ENCODE measurements around the gene MACF1.
"Not testable (repeated sequence)": the region's sequence is repeated elsewhere in the genome, so short reads cannot be mapped to it uniquely, and the experiment has no call there.

Gene MACF1

DNA sequence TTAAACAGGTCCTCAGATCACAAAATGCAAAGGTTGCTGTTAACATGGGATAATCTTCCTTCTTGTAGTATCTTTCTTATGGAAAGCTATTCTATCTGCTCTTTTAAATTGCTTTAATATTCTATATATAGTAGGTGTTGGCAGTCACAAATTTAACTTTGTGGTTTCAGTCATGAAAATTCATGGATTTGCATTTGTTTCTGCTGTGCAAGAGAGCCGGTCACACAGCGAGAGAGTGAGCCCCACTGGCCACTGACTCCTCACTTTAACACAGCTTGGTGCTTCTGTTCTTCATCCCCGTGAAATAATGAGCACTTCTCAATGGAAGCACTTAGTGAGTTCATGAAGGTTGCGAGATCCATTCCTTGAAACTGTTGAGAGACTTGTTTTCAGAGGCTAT is 268.8 kb downstream of the MACF1 start:
- no peak for DNase-seq

DNA sequence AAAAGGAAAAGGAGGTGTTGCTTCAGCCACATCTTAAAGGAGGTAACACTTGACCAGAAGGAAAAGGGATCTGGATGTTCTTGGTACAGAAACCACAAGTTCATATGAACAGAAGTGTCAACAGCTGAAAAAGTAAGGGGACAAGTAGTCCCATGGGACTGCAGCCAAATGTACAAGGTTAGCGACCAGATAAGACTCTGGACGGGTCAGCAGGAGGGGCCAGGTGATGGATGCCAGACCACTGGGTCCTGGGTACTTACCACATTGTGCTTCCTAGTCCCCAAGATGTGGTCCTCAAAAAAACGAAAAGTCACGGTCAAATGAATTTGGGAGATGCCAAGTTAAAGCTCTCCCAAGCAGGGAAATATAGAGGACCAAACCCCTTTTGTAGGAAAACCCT is 270.3 kb downstream of the MACF1 start:
- no peak for DNase-seq

DNA sequence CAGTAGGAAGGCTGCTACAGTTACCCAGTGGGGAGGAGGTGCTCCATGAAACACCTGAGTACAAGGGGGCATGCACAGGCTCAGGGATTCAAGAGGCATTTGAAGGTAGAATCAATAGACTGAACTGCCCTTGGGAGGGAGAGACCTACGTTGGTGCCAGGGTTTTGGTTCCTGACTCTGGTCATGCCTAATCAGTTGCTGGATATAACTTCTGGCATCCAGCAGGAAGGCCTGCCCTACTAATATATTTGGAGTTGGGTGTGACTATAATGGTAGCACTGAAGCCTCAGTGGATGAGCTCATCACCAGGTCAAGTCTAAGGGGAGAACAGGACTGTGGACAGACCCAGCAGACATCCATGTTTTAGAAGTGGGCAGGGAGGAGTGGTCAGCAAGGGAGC is 271.1 kb downstream of the MACF1 start:
- not testable (repeated sequence) for DNase-seq

DNA sequence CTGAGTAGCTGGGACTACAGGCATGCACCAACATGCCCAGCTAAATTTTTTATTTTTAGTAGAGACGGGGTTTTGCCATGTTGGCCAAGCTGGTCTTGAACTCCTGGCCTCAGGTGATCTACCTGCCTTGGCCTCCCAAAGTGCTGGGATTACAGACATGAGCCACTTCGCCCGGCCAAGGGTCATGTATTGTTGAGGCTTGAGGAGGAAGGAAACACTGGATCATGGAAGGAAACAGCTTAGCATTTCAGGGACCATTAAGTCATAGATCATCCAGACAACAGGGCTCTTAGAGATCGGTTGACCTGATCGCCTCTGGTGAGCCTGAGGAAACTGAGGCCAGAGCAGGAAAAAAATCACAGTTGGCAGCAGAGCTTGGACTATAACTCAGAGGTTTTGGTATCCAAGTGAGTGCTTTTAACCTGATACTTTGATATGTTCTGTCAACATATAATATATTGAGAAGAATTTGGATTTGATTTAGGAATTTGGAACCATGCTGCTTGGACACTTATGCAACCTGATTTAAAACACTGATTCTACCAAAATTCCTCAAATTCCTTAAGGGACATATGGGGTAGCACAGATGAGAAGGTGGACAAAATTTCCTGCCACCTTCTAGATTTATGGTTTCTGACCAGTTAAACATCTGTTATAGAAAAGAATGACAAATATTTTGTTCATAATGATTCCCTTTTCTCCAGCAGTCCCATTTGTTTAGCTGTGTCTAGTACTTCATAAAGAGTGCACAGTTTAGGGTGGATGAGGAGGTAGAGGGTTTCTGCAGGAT is 273.8 kb downstream of the MACF1 start:
- no peak for DNase-seq

DNA sequence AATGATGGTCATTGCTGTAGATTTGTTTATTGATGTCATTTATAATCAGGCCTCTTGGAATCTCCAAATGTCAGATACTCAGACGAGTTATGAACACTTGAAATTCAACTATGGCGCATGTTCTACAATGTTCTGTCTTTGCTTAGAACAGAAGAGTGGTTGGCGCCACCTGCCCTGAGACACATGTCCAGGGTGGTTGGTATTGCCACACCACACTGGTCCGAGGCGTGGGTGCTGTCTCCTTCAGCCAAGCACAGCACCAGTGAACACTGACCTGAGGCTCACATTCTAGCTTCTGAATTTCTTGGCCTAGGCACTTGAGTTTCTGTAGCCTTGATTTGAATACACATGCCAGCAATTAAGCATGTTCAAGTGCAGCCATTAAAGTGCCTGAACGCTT is 276.8 kb downstream of the MACF1 start:
- DNase-seq: no peak

DNA sequence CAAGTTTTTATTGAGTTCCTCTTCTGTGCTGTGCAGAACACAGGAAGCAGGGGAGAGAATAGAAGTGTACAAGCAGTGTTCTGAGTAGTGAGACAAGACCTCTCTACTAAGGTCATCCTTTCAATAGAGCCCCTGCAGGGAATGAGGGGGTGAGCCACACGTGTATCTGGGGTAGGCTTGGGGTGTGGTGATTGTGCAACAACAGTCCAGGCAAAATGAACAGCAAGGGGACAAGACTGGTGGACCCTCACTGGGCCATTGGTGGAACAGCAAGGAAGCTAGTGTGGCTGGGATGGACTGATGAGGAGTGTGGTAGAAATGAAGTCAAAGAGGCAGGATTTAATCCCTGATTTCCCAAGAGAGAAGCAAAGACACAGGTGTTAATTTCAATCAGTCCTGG is 278.8 kb downstream of the MACF1 start:
- DNase-seq: no peak

DNA sequence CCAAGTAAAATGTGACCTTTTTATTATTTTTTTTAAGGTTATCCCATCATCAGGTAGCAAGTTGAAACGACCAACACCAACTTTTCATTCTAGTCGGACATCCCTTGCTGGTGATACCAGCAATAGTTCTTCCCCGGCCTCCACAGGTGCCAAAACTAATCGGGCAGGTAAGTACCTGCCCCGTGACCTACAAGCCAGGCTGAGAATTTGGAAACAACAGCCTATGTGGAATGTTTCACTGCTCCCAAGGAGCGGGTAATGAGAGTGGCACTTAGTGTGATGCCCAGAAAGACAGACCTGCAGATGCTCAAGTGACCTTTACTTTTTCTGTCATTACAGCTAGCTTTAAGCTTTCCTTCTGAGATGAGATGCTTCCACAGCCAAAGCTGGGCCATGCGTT is 280.1 kb downstream of the MACF1 start:
- no peak for DNase-seq

DNA sequence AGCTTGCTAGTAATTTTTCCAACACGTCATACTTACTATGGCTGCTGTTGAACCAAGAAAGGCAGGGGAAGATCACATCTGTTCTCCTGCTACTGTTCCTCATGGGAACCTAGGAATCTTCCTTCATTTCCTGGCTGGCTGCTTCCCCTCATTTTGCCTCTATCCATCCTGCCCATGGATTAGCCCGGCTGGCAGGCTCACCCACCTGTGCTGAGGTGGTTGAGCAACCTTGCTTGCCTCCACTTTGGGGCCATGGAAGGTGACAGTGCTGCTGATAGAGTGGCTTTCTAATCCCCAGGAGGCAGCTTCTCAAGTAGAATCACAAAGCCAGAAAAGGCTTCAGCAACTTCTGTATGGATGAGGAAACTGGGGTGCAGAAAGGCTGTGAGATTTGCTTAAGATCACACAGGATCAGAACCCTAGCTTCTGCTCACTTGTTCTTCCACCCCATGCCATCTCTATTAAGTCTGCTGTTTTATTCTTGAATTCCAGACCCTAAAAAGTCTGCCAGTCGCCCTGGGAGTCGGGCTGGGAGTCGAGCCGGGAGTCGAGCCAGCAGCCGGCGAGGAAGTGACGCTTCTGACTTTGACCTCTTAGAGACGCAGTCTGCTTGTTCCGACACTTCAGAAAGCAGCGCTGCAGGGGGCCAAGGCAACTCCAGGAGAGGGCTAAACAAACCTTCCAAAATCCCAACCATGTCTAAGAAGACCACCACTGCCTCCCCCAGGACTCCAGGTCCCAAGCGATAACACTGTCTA is 280.7 kb downstream of the MACF1 start:
- no peak for DNase-seq

DNA sequence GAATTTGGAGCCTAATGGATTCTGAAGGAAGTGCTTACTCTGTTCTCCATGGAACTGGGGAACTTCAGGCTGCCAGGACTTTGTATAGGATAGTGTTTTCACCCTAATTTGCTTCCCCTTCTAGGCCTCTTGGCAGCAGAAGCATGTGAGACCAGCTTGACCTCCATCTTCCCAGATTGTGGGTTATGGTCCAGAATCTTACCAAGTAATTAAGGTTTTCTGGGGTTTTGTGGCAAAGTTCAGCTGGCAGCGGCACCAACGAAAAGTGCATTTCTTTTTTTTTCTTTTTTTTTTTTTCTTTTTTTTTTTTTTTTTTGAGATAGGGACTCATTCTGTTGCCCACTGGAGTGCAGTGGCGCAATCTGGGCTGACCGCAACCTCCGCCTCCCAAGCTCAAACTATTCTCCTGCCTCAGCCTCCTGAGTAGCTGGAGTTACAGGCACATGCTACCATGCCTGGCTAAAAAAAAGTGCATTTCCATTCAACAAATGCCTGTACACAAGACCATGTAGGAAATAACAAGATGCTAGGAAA is 283.6 kb downstream of the MACF1 start:
- no peak for DNase-seq

DNA sequence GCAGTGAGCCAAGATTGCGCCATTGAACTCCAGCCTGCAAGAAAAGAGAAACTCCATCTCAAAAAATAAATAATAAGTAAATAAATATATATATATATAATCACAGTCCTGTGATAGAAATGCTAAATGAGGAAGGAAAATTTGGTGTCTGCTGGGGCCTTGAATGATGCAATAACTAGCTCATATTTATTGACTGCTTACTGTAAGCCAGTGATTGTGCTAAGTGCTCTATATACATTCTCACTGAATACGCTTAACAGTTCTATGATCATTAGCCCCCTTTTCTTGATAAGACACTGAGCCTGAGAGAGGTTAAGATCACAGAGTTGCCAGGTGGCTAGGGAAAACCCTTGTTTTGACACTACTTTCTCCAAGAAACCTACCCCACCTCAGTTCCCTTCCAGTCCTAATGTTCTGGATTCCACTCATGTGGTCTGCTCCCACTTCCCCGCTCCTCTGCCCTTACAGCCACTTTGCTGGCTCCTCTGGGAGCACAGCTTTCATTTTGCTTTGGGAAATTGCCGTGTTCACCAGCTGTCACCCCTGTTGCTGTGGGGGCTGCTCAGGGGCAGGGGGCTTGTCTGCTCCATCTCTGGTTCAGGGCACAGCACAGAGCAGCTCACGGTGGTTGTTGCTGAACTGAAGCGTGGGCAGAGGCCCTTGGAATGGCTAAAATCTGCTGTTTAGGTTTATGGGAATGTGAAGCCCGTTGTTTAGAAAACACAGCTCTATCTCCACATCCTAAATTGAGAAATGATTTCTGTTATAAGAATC is 284.5 kb downstream of the MACF1 start:
- DNase-seq: no peak

DNA sequence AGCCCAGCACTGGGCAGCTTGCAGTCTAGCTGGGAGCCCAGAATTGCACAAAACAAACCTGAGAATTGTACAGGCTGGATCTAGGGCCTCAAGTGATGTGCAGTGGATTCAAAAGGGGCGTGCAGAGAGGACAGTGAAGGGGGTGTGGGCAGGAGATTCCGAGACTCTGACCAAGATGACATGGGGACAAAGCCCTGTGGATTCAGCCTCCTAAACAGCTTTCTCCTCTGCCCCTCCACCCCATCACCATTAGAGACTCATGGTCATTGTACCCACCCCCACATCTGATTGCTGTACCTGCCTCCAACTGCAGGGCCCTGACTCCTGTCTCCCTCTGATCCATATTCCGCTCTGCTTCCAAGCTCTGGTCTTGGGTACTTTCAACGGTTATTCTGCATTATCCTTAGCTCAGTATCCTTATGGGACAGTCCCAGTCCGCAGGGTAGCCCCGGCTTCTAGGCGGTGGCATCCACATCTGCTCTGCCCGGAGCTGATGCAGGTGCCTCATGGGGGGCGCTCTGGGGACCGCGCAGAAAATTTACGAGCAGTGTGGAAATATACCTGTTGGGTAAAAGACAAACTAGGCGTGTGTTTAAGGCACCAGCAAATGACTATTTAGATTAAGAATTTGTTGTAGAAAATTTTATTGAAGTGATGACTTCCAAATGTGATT is 285.2 kb downstream of the MACF1 start:
- no peak for DNase-seq

DNA sequence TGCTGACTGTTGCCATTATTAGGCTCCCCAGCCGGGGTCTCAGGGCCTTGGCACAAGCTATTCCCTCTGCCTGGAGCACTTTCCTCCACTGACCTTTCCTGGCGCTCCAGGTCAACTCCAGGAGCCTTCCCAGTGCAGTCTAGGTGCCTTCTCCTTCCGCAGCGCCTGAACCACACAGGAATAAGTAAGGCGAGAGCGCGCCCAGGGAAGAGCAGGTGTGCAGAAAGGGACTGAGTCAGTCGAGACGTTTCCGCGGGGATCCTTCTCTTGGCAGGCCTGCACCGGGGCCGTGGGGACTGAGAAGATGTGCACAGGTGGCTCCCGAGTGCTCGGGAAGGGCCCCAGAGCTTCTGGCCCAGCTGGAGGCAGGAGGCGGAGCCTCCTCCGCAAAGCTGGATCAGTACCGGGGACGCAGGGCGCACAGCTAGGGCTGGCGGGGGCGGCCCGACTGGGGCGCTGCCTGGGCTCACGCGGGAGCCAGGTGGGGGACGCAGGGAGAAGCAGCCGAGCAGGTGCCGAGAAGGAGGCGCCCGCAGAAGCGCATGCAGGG is 286.2 kb downstream of the MACF1 start:
- peak in 1 of 2 donors; percentile 27 for DNase-seq

DNA sequence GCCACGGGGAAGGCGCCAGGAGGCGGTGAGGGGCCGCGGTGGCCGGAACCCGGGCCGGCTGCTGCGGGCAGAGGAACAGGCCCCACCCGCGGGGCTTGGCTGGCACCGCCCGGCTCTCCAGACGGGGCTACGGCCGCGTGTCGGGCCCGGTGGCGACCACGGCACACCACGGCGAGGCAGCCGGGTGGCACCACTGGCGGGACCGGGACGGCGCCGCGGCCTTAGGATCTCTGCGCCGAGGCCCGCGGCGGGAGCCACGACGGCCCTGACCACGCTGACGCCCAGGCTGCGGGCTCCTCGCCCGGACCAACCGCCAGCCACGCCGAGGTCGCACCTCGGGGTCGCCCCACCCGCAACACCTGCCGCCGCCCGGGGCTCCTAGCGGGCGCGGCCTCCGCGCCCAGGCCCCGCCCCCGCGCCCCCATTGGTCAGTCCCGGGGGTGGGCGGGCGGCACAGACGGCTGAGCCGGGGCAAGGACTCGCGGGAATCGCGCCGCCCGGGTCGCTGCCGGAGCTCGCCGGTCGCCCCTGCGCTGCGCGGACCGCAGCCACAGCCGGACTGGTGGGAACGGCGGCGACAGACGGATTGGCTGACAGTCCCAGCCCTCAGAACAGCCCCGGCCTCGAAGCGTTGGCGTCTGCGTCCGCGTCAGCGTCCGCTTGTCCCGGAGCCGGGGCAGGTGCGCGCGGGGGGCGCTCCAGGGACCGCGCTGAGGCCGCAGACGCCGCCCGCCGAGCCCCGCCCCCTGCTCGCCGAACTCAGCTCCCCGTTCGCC is 286.8 kb downstream of the MACF1 start, which contains the start of gene BMP8A:
Gene BMP8A (plus strand): TSS at position 491 of the 776 bp plus-strand sequence. CDS start 356 bp downstream, outside the sequence.
- DNase-seq: peak; percentile 69 to 83

DNA sequence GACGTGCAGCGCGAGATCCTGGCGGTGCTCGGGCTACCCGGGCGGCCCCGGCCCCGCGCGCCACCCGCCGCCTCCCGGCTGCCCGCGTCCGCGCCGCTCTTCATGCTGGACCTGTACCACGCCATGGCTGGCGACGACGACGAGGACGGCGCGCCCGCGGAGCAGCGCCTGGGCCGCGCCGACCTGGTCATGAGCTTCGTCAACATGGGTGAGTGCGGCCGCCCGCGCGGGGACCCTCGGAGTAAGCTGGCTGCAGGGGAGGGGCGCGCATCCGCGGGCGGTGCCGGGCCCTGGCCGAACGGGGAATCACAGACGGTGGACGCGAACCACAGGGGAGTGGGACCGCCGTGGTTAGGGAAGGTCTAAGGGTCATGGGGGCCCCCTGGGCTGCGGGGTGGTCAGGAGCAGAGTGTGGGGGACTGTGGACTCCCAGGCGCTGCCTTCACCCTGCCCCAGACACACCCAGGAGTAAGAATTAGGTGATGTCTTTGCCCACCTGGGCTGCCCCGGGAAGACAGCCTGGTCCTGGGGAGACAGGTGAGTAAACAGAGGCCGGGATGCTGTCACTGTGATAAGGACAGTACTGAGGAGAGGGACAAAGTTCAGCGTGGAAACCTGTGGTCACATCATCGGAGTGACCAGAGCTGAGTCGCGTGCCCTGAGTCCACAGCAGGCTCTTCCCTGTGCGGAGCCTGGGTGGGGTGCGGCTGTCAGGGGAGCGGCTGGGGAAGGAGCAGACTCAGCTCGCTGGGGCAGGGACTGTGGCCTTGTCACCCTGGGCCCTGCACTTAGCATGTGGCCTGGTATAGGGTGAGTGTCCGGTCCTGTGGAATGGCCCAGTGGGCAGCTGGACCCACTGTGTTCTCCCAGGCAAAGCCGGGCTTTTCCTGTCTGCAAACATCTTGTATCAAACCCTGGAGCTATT is 287.9 kb downstream of the MACF1 start:
- not testable (repeated sequence) for DNase-seq

DNA sequence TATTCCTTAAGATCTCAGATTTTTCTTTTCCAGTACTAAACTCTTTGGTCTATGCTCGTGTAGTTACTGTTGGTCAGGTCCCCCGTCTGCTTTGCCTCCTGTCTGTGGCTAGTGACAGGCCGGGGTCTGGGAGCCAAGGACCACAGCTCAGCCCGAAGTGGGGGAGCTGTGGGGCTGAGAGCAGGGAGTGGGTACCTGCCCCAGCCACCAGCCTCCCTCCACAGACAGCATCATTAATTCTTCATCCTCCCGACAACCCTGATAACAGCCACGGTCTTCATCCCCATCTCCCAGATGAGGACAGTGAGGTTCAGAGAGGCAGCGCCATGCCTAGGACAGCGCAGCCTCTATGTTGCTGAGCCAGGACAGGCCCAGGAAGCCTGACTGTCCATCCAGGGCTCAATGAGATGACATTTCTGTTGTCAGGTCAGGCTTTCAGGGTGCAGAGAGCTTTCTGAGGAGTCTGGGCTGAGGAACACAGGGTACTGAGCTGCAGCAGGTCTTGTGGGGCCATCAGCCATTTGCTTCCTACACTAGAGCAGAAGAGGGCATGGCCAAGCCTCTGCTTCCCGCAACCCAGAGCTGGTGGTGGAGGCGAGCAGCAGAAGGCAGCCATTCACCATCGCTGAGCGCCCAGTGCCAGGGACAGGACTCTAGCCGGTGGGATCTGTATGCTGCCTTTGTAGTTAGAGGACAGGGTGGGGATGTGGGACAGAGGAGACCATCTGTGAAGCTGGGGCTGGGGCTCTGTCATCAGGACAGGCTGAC is 288.7 kb downstream of the MACF1 start:
- not testable (repeated sequence) for DNase-seq

DNA sequence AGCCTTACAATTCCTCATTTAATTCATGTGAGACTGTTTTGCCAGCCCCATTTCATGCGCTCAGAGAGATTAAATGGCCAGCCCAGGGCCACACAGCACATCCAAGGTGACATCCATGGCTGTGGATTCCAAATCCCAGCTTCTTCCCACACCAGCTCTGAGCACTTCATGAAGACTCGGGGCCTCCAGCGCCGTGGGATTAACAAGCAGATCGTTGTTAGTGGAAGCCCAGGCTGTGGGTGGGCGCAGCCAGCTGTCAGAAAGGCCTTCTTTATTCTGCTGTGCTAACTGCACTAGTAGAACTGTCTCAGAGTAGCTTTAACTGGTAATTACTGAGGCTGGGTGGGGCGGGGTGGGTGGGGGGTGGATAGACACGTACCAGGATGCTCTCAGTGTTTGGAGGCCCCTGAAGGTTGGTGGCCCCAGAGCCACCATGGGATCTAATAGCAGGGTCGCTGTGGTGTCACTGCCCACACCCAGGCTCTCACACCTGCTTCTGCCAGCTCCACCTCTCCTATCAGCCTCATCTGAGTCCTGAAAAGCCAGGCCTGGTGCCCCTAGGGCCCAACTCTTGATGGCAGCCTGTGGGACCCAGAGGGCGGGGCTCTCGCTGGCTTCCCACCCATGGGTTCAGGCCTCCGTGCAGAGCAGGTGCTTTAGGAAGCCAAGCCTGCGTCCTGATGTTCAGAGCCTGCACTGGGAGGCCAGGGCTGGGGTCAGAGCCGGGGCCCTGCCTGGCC is 290.3 kb downstream of the MACF1 start:
- no peak for DNase-seq

DNA sequence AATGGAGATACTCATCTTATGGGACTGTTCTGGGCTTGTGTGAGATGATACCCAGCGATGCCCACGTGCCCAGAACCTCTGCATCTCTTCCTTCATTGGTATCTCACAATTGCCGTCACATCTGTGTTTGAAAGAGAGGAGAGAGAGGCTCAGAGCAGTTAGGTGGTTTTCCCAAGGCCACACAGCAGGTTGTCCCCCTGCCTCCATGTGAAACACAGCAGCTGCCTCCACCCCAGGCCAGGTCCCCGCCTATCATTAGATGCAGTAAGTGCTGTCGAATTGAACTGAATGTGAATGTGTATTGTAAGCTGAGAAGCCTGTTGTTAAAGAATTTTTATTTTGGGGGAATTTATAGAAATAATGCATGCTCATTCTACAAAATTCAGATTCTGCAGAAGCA is 292.0 kb downstream of the MACF1 start:
- DNase-seq: not testable (repeated sequence)

DNA sequence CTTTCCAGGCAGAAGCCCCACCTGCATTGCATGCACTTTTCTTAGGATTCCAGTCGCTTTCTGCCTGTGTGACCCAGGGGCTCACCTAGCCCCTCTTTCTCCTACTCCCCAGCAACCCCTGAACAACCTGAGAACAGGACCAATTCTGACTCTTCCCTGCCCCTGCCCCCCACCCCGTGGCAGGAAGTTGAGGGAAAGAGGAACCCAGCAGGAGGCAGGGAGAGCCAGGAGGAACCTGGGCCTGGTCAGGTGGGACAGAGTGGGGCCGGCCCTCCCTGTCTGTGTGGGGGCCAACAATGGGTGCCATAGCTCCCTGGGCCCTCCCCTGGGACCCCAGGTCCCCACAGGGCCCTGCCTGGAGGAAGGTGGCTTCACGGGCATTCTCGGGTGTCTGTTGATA is 293.1 kb downstream of the MACF1 start:
- DNase-seq: no peak
